Measurements from ENCODE around the gene PSMG2.

The PSMG2 gene

GRCh38 chr18:12658426-12659138, 44.3 kb upstream of the PSMG2 start:
- Histone ChIP-seq H3K4me1 (ENCODE audit: control insufficient read depth in 1 of 2, insufficient read depth in 1 of 2, low read depth in 1 of 2, low read length in 1 of 2) (peaks cover 12 to 16% of the 10 kb centered on the region in 2 experiments), H3K9me3 (no peaks in the 10 kb centered on the region), H3K4me3 (ENCODE audit: low read depth in 1 of 2, low read length in 1 of 2) (peak overlapping the region; percentile 53 to 78), H3K27me3 (peaks cover 59% of the 10 kb centered on the region), H3K36me3 (no peaks in the 10 kb centered on the region), H3K27ac (no peak overlapping the region)
- TF ChIP-seq CTCF (IDR thresholded peaks at IDR 0.05): no peak

GRCh38 chr18:12659904-12660605, 42.8 kb upstream of the PSMG2 start:
- Histone ChIP-seq H3K27me3 (peaks cover 48% of the 10 kb centered on the region), H3K9me3 (no peaks in the 10 kb centered on the region), H3K27ac (no peak overlapping the region), H3K4me1 (ENCODE audit: control insufficient read depth in 1 of 2, insufficient read depth in 1 of 2, low read depth in 1 of 2, low read length in 1 of 2) (peaks cover 12 to 16% of the 10 kb centered on the region in 2 experiments), H3K4me3 (ENCODE audit: low read depth in 1 of 2, low read length in 1 of 2) (no peak overlapping the region), H3K36me3 (no peaks in the 10 kb centered on the region)
- TF ChIP-seq CTCF (IDR thresholded peaks at IDR 0.05): peak; percentile 49

- Histone ChIP-seq H3K27ac (no peak overlapping the region), H3K4me1 (ENCODE audit: control insufficient read depth in 1 of 2, insufficient read depth in 1 of 2, low read depth in 1 of 2, low read length in 1 of 2) (no peaks in the 10 kb centered on the region), H3K4me3 (ENCODE audit: low read depth in 1 of 2, low read length in 1 of 2) (no peak overlapping the region), H3K27me3 (no peaks in the 10 kb centered on the region), H3K36me3 (peaks cover 6% of the 10 kb centered on the region), H3K9me3 (no peaks in the 10 kb centered on the region)
- no peak for TF ChIP-seq CTCF (IDR thresholded peaks at IDR 0.05)
Observed at GRCh38 chr18:12668041-12668440, 34.8 kb upstream of the PSMG2 start.

- Histone ChIP-seq H3K27ac (peak overlapping the region; percentile 15), H3K27me3 (no peaks in the 10 kb centered on the region), H3K9me3 (no peaks in the 10 kb centered on the region), H3K4me3 (ENCODE audit: low read depth in 1 of 2, low read length in 1 of 2) (no peak overlapping the region), H3K4me1 (ENCODE audit: control insufficient read depth in 1 of 2, insufficient read depth in 1 of 2, low read depth in 1 of 2, low read length in 1 of 2) (peaks cover 0 to 3% of the 10 kb centered on the region in 2 experiments), H3K36me3 (peaks cover 15% of the 10 kb centered on the region)
- no peak for TF ChIP-seq CTCF (IDR thresholded peaks at IDR 0.05)
Observed at GRCh38 chr18:12679183-12679786, 23.6 kb upstream of the PSMG2 start.

GRCh38 chr18:12686100-12686499, 16.7 kb upstream of the PSMG2 start:
- no peaks in the 10 kb centered on the region for H3K4me1 ChIP-seq (ENCODE audit: control insufficient read depth in 1 of 2, insufficient read depth in 1 of 2, low read depth in 1 of 2, low read length in 1 of 2)
- H3K27ac ChIP-seq: no peak overlapping the region
- no peak overlapping the region for H3K4me3 ChIP-seq (ENCODE audit: low read depth in 1 of 2, low read length in 1 of 2)
- no peak for TF ChIP-seq CTCF (IDR thresholded peaks at IDR 0.05)
- no peaks in the 10 kb centered on the region for H3K9me3 ChIP-seq
- peaks cover 14% of the 10 kb centered on the region for H3K36me3 ChIP-seq
- H3K27me3 ChIP-seq: no peaks in the 10 kb centered on the region
